ENCODE data around the gene SPIB. TPM values are rescaled to one million over a fixed set of nuclear protein-coding genes. Genes with fewer than 3 reads are reported as not detected.

Gene SPIB
- total and polyA plus RNA-seq, 4 donors, result 0.09 to 5.0 (median 0.36) TPM

DNA sequence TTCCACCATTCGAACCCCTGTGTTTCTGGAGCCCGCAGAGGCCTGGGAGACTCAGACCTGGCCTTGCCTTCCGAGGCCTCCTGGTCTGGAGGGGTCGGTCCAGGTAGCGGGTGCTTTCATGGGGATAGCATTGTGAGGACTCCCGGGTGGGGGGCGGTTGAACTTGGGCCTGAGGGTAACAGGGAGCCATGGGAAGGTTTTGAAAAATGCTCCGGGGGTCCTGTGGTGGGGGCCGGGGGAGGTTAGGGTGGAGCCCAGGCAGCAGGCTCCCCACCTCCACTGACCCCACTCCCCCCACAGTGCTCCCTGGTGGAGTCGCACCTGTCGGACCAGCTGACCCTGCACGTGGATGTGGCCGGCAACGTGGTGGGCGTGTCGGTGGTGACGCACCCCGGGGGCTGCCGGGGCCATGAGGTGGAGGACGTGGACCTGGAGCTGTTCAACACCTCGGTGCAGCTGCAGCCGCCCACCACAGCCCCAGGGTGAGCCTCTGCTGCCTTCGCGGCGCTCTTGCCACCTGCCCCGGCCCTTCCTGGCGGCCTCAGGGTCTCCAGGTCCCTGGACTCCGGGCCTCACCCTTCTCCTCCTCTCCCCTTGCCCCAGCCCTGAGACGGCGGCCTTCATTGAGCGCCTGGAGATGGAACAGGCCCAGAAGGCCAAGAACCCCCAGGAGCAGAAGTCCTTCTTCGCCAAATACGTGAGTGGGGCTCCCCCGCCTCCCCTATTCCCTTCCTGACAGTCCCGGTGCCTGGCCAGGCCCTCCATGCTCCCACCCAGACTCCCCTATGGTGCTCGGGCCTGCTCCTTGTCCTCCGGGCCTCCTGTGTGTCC is 61.8 kb downstream of the SPIB start:
- no peak overlapping the region for H3K9ac ChIP-seq (ENCODE audit: low read depth in 1 of 2, low read length in 2 of 2)
- WGBS, result 94% methylated on average over 37 of the region's 37 CpGs
- H3K9me3 ChIP-seq (ENCODE audit: control insufficient read depth in 4 of 4, low read length in 3 of 4), result no peaks in the 10 kb centered on the region
- no peak for TF ChIP-seq CTCF (IDR thresholded peaks at IDR 0.05; ENCODE audit: low read depth, low read length, missing input control)
- TF ChIP-seq, protein P1, sequence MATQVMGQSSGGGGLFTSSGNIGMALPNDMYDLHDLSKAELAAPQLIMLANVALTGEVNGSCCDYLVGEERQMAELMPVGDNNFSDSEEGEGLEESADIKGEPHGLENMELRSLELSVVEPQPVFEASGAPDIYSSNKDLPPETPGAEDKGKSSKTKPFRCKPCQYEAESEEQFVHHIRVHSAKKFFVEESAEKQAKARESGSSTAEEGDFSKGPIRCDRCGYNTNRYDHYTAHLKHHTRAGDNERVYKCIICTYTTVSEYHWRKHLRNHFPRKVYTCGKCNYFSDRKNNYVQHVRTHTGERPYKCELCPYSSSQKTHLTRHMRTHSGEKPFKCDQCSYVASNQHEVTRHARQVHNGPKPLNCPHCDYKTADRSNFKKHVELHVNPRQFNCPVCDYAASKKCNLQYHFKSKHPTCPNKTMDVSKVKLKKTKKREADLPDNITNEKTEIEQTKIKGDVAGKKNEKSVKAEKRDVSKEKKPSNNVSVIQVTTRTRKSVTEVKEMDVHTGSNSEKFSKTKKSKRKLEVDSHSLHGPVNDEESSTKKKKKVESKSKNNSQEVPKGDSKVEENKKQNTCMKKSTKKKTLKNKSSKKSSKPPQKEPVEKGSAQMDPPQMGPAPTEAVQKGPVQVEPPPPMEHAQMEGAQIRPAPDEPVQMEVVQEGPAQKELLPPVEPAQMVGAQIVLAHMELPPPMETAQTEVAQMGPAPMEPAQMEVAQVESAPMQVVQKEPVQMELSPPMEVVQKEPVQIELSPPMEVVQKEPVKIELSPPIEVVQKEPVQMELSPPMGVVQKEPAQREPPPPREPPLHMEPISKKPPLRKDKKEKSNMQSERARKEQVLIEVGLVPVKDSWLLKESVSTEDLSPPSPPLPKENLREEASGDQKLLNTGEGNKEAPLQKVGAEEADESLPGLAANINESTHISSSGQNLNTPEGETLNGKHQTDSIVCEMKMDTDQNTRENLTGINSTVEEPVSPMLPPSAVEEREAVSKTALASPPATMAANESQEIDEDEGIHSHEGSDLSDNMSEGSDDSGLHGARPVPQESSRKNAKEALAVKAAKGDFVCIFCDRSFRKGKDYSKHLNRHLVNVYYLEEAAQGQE (IDR thresholded peaks at IDR 0.05), result no peak
- no peaks in the 10 kb centered on the region for H3K27me3 ChIP-seq (ENCODE audit: control insufficient read depth in 4 of 4, insufficient read depth in 4 of 4, low read length in 3 of 4)
- H3K27ac ChIP-seq (ENCODE audit: low read depth in 1 of 2, low read length in 2 of 2), result no peak overlapping the region
- no peak overlapping the region for H3K4me3 ChIP-seq (ENCODE audit: low read depth in 1 of 3, low read length in 3 of 3)
- DNase-seq (ENCODE audit: low spot score), result no peak
- H3K4me1 ChIP-seq (ENCODE audit: control insufficient read depth in 4 of 4, insufficient read depth in 4 of 4, low read length in 3 of 4), result peaks cover 5 to 18% (median 14%) of the 10 kb centered on the region in 4 donors
- H3K36me3 ChIP-seq (ENCODE audit: control insufficient read depth in 4 of 4, insufficient read depth in 3 of 4, low read depth in 1 of 4, low read length in 3 of 4), result peaks cover 7 to 38% (median 11%) of the 10 kb centered on the region in 4 donors

Other genes starting within 250 kb of the SPIB start
- gene MYH14, start 215.3 kb upstream of the SPIB start, total RNA-seq, result 10 to 100 TPM; 12.4 to 27.7 TPM
- gene MYH14, start 215.3 kb upstream of the SPIB start, polyA plus RNA-seq, result 10 to 100 TPM; 23.4 to 37.5 TPM
- 1 to 10 TPM in 1 of 2 donors, under 1 TPM in 1; 0.84 to 1.4 TPM for gene KCNC3, start 89.6 kb upstream of the SPIB start, total RNA-seq
- gene KCNC3, start 89.6 kb upstream of the SPIB start, polyA plus RNA-seq, result 1 to 10 TPM in 1 of 2 donors, under 1 TPM in 1; 0.56 to 1.6 TPM
- under 1 TPM; 0.28 to 0.59 TPM for gene NAPSA, start 53.3 kb upstream of the SPIB start, total RNA-seq
- gene NAPSA, start 53.3 kb upstream of the SPIB start, polyA plus RNA-seq, result under 1 TPM; 0.50 to 0.74 TPM
- 10 to 100 TPM; 30.8 to 58.1 TPM for gene NR1H2, start 42.5 kb upstream of the SPIB start, total RNA-seq
- gene NR1H2, start 42.5 kb upstream of the SPIB start, polyA plus RNA-seq, result 10 to 100 TPM; 30.4 to 36.6 TPM
- gene POLD1, start 34.6 kb upstream of the SPIB start, total RNA-seq, result 10 to 100 TPM in 1 of 2 donors, 1 to 10 TPM in 1; 7.5 to 57.1 TPM
- 1 to 10 TPM; 8.0 to 8.5 TPM for gene POLD1, start 34.6 kb upstream of the SPIB start, polyA plus RNA-seq
- gene MYBPC2, start 14.0 kb downstream of the SPIB start, total RNA-seq, result under 1 TPM in 1 of 2 donors, not detected in 1; under 0.01 TPM
- gene MYBPC2, start 14.0 kb downstream of the SPIB start, polyA plus RNA-seq, result not detected
- 10 to 100 TPM; 33.5 to 47.5 TPM for gene EMC10, start 57.6 kb downstream of the SPIB start, total RNA-seq
- gene EMC10, start 57.6 kb downstream of the SPIB start, polyA plus RNA-seq, result 100 to 1,000 TPM in 1 of 2 donors, 10 to 100 TPM in 1; 17.1 to 132 TPM
- gene GARIN5A, start 57.9 kb downstream of the SPIB start, total RNA-seq, result under 1 TPM; 0.42 to 0.70 TPM
- 1 to 10 TPM; 1.5 to 1.7 TPM for gene GARIN5A, start 57.9 kb downstream of the SPIB start, polyA plus RNA-seq
- 1 to 10 TPM; 6.6 to 9.8 TPM for gene JOSD2, start 92.3 kb downstream of the SPIB start, total RNA-seq
- gene JOSD2, start 92.3 kb downstream of the SPIB start, polyA plus RNA-seq, result 10 to 100 TPM; 30.2 to 32.9 TPM
- gene ASPDH, start 95.0 kb downstream of the SPIB start, total RNA-seq, result 10 to 100 TPM in 1 of 2 donors, 1 to 10 TPM in 1; 7.3 to 11.6 TPM
- gene ASPDH, start 95.0 kb downstream of the SPIB start, polyA plus RNA-seq, result 10 to 100 TPM; 62.6 to 82.0 TPM
- gene LRRC4B, start 149.5 kb downstream of the SPIB start, total RNA-seq, result 1 to 10 TPM; 1.0 to 1.1 TPM
- under 1 TPM; 0.11 to 0.58 TPM for gene LRRC4B, start 149.5 kb downstream of the SPIB start, polyA plus RNA-seq
- gene SYT3, start 220.9 kb downstream of the SPIB start, total RNA-seq, result not detected
- gene SYT3, start 220.9 kb downstream of the SPIB start, polyA plus RNA-seq, result not detected
- gene C19orf81, start 230.5 kb downstream of the SPIB start, total RNA-seq, result not detected
- gene C19orf81, start 230.5 kb downstream of the SPIB start, polyA plus RNA-seq, result not detected

All from liver (tissue), 9 donors.